ENCODE results near the gene ZNF649.
"Not testable (repeated sequence)": the region's sequence is repeated elsewhere in the genome, so short reads cannot be mapped to it uniquely, and the experiment has no call there.

ZNF649 gene

GRCh38 chr19:51904331-51905165 is at the start of gene ZNF649:
ZNF649 (minus strand) TSS chr19:51905017; CDS start chr19:51900107, 4,910 bp downstream.
- peak; percentile 53 for DNase-seq

DNA sequence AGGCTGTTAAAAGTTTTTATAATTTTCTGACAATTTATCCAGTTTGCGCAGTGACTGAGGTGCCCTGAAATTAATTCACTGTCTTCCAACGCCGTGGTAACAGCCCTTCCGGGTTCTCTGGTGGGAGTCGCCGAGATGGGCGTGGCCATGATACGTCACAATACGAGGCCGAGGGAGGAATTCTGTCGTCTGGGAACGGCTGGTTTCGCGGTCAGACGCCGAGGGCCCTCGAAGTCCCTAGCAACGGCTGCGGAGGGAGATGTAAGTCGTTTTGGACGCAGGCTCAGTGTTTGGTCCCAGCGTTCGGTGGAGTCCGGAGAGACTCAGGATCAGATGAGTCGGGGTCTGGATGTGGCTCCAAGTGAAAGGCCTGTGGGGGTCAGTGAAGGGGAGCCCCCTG is 44.2 kb upstream of the ZNF649 start:
- DNase-seq: no peak

- DNase-seq: no peak
These were observed 41.8 kb upstream of the ZNF649 start for GRCh38 chr19:51946602-51947001.

GRCh38 chr19:51944798-51945552 is 40.2 kb upstream of the ZNF649 start:
- no peak for DNase-seq

DNA sequence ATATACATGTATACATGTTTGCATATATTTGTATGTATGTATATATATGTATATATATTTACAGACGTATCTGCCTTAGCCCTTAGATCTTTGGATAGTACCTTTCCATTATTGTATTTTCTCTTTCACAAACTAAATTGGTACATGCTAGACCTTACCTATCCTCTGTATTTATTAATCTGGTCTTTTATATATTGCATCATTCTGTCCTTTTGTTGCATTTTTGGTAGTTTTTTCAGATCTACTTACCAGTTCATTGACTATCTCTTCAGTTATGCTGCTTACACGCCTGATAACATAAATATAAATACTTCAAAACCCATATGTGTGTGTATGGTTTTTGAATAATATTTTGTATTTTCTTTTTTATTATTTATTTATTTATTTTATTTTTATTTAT is 34.1 kb upstream of the ZNF649 start:
- DNase-seq: no peak

DNA sequence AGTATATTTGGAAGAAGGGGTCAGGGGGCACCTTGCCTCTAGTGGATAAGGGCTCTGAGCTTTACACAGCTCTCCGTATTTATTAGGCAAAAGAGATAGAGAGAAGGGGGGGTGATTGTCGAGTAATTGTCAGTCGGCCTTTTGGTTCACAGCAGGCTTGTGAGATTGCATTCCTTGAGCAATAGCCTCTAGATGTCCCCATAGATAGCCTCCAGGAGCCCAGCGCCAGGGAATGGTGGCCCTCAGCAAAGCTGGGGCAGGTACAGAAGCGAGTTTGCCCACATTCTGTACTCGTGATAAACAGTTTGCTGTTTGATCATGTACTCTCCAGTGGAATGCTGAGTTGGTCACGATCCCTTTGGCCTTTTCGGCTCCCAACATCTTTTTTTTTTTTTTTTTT is 27.1 kb upstream of the ZNF649 start:
- no peak for DNase-seq

- no peak for DNase-seq
These were observed 23.0 kb upstream of the ZNF649 start for GRCh38 chr19:51927859-51928258.

DNA sequence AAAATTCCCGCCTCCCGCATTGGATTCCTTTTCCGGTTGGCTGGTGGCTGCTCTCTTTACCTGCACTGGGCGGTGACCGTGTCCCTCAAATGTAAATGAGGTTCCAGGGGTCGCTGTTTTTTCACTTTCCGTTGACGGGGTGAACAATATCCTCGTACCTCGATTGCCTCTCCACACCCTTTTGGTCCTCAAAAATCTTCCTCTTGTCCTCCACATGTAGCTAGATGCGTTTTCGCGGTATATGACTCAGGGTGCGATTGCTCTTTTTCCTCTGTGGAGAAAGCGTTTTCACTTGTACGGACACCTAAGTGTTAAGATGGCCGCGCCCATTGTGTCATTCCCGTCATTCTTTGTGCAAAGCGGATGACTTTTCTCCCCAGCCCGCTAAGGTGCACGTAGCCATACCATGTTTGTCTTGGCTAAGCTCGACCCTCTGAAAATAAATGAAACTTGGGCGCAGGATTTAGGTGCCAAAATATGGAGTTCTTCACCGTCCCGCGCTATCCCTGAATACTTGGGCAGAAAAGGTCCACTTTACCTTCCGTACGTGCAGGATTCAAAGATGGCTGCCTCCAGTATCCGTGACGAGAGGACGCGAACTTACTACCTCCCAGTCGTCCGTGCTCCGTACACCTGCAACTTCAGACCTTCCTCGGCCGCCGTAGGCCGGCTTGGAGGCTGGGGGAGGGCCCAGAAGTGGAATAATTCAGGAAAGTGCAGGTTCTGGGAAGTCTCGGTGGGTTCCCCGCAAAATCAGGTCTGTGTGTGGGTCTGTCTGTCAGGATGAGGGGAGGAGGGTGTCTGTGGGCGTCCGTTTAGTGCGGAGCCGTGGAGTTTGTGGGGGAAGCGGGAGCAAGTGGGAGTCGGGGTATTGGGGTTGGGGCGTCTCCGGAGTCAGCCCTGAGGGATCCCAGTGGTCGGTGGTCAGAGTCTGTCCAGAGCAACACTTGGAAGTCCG is 22.2 kb upstream of the ZNF649 start, which contains the start of gene ZNF613:
TSS of gene ZNF613 (plus strand) at position 689 of the 958 bp plus-strand sequence. CDS start 8,749 bp downstream, outside the sequence.
- DNase-seq: peak; percentile 73

DNA sequence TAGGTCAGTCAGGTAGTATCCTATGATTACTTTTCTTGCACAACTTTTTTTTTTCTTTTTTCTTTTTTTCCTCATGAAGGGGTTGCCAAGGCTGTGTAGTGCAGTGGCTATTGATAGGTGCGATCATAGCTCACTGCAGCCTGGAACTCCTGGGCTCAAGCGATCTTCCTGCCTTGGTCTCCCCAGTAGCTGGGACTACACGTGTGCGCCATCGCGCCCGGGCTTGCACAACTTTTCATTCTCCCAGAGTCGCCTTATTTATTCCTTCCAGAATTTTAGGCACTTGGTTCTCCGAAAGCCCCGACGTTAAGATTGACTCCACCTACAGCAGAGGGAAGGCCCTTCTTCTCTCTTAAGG is 21.6 kb upstream of the ZNF649 start:
- DNase-seq: no peak

DNA sequence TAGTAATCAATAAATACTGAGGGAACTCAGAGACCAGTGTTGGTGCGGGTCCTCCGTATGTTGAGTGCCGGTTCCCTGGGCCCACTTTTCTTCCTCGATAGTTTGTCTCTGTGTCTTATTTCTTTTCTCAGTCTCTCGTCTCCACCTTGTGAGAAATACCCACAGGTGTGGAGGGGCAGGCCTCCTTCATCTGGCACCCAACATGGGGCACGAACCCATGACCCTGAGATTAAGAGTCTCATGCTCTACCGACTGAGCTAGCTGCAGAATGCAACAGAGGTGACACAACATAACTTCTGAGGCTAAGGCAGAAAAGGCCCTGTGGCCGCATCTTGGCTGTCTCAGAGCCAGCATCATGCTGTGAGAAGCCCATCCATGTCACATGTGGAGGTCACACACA is 17.1 kb upstream of the ZNF649 start:
- DNase-seq: no peak

- no peak for DNase-seq
These were observed 14.8 kb upstream of the ZNF649 start for GRCh38 chr19:51919606-51920005.

- DNase-seq: no peak
These were observed 11.3 kb upstream of the ZNF649 start for GRCh38 chr19:51916167-51916566.

- DNase-seq: no peak
These were observed 10.6 kb upstream of the ZNF649 start for GRCh38 chr19:51915324-51915867.

DNA sequence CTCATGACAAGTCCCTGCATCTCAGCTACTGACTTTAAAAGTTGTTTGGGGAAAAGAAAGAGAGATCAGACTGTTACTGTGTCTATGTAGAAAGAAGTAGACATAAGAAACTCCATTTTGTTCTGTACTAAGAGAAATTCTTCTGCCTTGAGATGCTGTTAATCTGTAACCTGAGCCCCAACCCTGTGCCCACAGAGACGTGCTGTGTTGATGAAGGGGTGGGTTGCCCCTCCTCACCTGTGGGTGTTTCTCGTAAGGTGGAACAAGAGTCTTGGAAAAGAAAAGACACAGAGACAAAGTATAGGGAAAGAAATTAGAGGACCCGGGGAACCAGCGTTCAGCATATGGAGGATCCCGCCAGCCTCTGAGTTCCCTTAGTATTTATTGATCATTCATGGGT is 3.2 kb upstream of the ZNF649 start:
- not testable (repeated sequence) for DNase-seq

DNA sequence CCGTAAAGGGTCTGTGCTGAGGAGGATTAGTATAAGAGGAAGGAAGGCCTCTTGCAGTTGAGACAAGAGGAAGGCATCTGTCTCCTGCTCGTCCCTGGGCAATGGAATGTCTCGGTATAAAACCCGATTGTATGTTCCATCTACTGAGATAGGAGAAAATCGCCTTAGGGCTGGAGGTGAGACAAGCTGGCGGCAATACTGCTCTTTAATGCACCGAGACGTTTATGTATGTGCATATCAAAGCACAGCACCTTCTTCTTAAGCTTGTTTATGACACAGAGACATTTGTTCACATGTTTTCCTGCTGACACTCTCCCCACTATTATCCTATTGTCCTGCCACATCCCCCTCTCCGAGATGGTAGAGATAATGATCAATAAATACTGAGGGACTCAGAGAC is 1.3 kb upstream of the ZNF649 start:
- DNase-seq: not testable (repeated sequence)

- not testable (repeated sequence) for DNase-seq
These were observed 822 bp upstream of the ZNF649 start for GRCh38 chr19:51905639-51906038.

DNA sequence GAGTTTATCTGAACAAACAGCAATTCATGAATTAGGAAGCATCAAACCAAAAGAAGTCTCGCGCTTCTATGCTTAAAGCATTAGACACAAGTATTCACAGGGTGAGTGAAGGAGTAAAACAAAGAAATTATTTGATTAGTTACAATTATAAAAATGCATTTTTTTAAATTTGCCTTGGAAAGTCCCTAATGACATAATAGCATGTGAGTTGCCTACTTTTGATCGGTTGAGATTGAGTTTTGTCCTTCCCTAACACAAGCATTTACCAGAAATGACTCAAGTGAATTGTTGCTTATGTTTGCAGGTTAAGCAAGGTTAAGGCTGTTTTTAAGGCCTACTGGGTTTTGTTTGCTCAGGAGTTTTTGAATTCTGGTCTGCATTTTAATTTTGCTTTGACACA is 389 bp upstream of the ZNF649 start:
- no peak for DNase-seq

DNA sequence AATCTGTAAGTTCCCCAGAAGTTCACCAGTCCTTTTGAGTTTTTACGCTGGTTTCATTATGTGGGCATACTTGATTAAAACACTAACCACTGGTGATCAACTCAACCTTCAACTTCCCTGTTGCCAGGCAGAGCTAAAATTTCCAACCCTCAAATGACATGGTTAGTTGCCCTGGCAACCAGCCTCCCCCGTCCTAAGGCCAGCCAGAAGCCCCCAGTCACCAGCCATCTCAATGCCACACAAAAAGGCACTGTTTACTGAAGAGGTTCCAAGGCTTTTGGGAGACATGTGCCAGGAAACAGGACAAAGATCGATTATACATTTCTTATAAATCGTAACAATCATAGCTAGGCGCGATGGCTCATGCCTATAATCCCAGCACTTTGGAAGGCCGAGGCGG is 1.6 kb downstream of the ZNF649 start:
- no peak for DNase-seq

- DNase-seq: no peak
These were observed 3.0 kb downstream of the ZNF649 start for GRCh38 chr19:51901860-51902259.

DNA sequence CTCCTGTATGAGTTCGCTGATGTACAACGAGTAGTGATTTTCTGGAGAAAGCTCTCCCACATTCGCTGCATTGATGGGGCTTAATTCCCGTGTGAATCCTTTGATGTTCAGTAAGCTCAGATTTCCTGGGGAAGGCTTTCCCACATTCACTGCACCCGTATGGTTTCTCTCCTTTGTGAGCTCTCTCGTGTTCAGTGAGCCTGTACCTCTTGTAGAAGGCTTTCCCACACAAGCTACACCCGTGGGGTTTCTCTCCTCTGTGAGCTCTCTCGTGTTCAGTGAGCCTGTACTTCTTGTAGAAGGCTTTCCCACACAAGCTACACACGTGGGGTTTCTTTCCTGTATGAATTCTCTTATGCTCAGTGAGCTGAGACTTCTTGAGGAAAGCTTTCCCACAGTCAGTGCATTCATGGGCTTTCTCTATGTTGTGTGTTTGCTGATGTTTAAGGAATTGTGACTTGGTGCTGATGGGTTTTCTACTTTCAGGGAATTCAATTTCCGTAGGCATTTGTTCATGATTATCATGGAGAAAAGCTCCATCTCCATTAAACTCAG is 13.5 kb downstream of the ZNF649 start:
- DNase-seq: no peak

DNA sequence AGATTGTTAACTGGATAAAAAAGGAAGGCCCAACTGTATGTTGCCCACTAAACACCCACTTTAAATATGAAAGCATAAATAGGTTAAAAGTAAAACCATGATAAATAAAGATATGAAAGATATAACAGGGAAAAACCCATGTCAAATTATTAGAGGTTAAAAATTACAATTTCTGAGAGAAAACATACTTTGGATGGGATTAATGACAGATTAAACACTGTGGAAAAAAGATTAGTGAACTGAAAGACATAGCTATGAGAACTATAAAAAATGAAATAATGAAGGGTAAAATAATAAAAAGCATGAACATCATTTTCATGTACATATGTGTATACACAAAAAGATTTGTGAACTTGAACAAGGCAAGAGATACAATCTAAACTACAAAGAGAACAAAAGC is 14.9 kb downstream of the ZNF649 start:
- no peak for DNase-seq

Measured in NCI-H1048 (cell line).